Measurements from ENCODE around the gene RBM38. TPM values are rescaled to one million over a fixed set of nuclear protein-coding genes. Genes with fewer than 3 reads are reported as not detected.

RBM38 gene
- total and polyA plus RNA-seq, 2 of the 13 experiments (the other 11 are each of a cell fraction or from before 2014, with no cell fraction given): 24.2 to 34.2 TPM

DNA sequence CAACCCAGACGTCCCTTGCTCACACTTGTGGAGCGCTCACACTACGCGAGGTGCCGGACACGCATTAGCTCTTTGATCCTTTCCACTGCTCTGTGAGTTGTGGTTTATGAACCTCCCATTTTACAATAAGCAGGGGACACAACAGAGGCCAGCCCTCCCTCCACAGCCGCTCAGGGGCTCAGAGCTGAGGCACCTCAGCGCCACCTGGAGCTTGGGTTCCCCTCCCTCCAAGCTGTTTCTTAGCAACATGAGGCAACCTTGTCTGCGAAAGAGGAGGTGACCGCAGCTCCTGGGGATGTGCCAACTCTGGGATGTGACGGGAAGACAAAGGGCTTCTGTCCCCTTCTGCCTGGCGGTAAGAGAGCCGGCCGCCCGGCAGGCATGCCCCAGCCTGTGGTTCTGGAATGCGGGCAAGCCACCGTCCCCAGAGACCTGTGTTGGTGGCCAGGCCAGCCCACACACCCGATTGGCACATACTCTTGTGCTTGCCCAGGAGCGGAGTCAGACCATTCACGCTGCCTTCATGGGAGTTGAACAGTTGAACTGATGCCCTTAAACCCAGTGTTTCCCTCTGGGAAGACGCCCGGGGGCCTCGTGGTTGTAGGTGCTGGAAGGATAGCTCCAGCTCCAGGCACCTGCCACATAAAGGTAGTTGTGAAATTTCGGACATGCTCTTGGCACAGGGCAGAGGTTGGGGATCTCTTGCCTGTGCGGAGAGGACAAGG, 44.5 kb downstream of the RBM38 start (continued):
- TF ChIP-seq NR3C1 (CRISPR knock-in tag; IDR thresholded peaks at IDR 0.05): no peak
- TF ChIP-seq, protein P1, sequence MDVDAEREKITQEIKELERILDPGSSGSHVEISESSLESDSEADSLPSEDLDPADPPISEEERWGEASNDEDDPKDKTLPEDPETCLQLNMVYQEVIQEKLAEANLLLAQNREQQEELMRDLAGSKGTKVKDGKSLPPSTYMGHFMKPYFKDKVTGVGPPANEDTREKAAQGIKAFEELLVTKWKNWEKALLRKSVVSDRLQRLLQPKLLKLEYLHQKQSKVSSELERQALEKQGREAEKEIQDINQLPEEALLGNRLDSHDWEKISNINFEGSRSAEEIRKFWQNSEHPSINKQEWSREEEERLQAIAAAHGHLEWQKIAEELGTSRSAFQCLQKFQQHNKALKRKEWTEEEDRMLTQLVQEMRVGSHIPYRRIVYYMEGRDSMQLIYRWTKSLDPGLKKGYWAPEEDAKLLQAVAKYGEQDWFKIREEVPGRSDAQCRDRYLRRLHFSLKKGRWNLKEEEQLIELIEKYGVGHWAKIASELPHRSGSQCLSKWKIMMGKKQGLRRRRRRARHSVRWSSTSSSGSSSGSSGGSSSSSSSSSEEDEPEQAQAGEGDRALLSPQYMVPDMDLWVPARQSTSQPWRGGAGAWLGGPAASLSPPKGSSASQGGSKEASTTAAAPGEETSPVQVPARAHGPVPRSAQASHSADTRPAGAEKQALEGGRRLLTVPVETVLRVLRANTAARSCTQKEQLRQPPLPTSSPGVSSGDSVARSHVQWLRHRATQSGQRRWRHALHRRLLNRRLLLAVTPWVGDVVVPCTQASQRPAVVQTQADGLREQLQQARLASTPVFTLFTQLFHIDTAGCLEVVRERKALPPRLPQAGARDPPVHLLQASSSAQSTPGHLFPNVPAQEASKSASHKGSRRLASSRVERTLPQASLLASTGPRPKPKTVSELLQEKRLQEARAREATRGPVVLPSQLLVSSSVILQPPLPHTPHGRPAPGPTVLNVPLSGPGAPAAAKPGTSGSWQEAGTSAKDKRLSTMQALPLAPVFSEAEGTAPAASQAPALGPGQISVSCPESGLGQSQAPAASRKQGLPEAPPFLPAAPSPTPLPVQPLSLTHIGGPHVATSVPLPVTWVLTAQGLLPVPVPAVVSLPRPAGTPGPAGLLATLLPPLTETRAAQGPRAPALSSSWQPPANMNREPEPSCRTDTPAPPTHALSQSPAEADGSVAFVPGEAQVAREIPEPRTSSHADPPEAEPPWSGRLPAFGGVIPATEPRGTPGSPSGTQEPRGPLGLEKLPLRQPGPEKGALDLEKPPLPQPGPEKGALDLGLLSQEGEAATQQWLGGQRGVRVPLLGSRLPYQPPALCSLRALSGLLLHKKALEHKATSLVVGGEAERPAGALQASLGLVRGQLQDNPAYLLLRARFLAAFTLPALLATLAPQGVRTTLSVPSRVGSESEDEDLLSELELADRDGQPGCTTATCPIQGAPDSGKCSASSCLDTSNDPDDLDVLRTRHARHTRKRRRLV (CRISPR knock-in tag; IDR thresholded peaks at IDR 0.05): no peak
- no peak for TF ChIP-seq HOXA7 (CRISPR knock-in tag; IDR thresholded peaks at IDR 0.05)
- peak; percentile 24; the same call in 1 of the 2 replicates for TF ChIP-seq FOXJ3 (CRISPR knock-in tag; IDR thresholded peaks at IDR 0.05; ENCODE audit: borderline replicate concordance)
- TF ChIP-seq, protein P2, sequence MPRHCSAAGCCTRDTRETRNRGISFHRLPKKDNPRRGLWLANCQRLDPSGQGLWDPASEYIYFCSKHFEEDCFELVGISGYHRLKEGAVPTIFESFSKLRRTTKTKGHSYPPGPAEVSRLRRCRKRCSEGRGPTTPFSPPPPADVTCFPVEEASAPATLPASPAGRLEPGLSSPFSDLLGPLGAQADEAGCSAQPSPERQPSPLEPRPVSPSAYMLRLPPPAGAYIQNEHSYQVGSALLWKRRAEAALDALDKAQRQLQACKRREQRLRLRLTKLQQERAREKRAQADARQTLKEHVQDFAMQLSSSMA (CRISPR knock-in tag; IDR thresholded peaks at IDR 0.05): no peak
- TF ChIP-seq FOXO1 (CRISPR knock-in tag; IDR thresholded peaks at IDR 0.05): no peak; the same call in 1 of the 2 replicates
- TF ChIP-seq SP140L (CRISPR knock-in tag; IDR thresholded peaks at IDR 0.05; ENCODE audit: borderline replicate concordance): no peak
- no peak for TF ChIP-seq ZC3H13 (CRISPR knock-in tag; IDR thresholded peaks at IDR 0.05)
- TF ChIP-seq NKX3-1 (CRISPR knock-in tag; IDR thresholded peaks at IDR 0.05): no peak
- no peak for TF ChIP-seq ZNF260 (CRISPR knock-in tag; IDR thresholded peaks at IDR 0.05; ENCODE audit: borderline replicate concordance, low read depth)
- TF ChIP-seq GABPA (IDR thresholded peaks at IDR 0.05; ENCODE audit: low read depth, low read length): no peak
- no peak for TF ChIP-seq GABPA (CRISPR knock-in tag; IDR thresholded peaks at IDR 0.05; ENCODE audit: low read depth)
- TF ChIP-seq NFRKB (IDR thresholded peaks at IDR 0.05): no peak
- no peak for TF ChIP-seq ZNF780A (CRISPR knock-in tag; IDR thresholded peaks at IDR 0.05)
- peak; percentile 86; the same call in 1 of the 2 replicates for TF ChIP-seq SALL2 (CRISPR knock-in tag; IDR thresholded peaks at IDR 0.05)
- peak; percentile 81 for TF ChIP-seq ZSCAN25 (CRISPR knock-in tag; IDR thresholded peaks at IDR 0.05)
- no peak; the same call in 1 of the 2 replicates for TF ChIP-seq ZNF556 (CRISPR knock-in tag; IDR thresholded peaks at IDR 0.05; ENCODE audit: borderline replicate concordance)
- no peak; the same call in 1 of the 2 replicates for TF ChIP-seq BORCS8-MEF2B (CRISPR knock-in tag; IDR thresholded peaks at IDR 0.05)
- TF ChIP-seq, protein P3, sequence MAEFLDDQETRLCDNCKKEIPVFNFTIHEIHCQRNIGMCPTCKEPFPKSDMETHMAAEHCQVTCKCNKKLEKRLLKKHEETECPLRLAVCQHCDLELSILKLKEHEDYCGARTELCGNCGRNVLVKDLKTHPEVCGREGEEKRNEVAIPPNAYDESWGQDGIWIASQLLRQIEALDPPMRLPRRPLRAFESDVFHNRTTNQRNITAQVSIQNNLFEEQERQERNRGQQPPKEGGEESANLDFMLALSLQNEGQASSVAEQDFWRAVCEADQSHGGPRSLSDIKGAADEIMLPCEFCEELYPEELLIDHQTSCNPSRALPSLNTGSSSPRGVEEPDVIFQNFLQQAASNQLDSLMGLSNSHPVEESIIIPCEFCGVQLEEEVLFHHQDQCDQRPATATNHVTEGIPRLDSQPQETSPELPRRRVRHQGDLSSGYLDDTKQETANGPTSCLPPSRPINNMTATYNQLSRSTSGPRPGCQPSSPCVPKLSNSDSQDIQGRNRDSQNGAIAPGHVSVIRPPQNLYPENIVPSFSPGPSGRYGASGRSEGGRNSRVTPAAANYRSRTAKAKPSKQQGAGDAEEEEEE (CRISPR knock-in tag; IDR thresholded peaks at IDR 0.05; ENCODE audit: borderline replicate concordance): no peak
- TF ChIP-seq RXRB (CRISPR knock-in tag; IDR thresholded peaks at IDR 0.05; ENCODE audit: borderline replicate concordance): peak; percentile 52; the same call in 1 of the 2 replicates
- TF ChIP-seq, protein P4, sequence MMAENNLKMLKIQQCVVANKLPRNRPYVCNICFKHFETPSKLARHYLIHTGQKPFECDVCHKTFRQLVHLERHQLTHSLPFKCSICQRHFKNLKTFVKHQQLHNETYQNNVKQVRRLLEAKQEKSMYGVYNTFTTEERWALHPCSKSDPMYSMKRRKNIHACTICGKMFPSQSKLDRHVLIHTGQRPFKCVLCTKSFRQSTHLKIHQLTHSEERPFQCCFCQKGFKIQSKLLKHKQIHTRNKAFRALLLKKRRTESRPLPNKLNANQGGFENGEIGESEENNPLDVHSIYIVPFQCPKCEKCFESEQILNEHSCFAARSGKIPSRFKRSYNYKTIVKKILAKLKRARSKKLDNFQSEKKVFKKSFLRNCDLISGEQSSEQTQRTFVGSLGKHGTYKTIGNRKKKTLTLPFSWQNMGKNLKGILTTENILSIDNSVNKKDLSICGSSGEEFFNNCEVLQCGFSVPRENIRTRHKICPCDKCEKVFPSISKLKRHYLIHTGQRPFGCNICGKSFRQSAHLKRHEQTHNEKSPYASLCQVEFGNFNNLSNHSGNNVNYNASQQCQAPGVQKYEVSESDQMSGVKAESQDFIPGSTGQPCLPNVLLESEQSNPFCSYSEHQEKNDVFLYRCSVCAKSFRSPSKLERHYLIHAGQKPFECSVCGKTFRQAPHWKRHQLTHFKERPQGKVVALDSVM (CRISPR knock-in tag; IDR thresholded peaks at IDR 0.05): no peak
